CD4-positive, alpha-beta T cell treated with Interferon gamma for 1 hour (primary cell): ENCODE measurements around the gene SRD5A2.
"Not testable (repeated sequence)": the region's sequence is repeated elsewhere in the genome, so short reads cannot be mapped to it uniquely, and the experiment has no call there.

Source experiments
- DNase-seq: peaks from one replicate; pipeline ENCODE4 v3.0.0-alpha.2; 2020

The SRD5A2 gene

GRCh38 chr2:31531101-31531500 lies 49.6 kb downstream of the SRD5A2 start:
- no peak for DNase-seq

DNA sequence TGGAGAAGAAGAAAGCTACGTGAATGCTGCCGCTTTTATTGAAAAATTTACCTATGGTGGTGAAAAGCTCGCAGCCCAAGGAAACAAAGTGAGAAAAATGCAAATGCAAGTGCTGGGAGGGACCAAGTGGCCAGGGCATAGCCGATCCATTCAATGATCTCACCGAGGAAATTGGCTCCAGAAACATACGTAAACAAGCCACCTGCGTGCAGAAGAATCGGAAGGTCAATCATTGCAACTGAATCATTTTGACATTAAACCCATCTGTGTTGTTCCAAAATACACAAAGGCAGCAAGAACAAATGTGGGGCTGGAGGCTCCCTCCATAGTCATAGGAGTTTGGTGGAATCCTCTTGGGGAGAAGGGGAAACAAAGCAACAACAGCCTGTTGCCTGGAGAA lies 51.5 kb downstream of the SRD5A2 start:
- DNase-seq = no peak

GRCh38 chr2:31528823-31529222 lies 51.9 kb downstream of the SRD5A2 start:
- DNase-seq = no peak

DNA sequence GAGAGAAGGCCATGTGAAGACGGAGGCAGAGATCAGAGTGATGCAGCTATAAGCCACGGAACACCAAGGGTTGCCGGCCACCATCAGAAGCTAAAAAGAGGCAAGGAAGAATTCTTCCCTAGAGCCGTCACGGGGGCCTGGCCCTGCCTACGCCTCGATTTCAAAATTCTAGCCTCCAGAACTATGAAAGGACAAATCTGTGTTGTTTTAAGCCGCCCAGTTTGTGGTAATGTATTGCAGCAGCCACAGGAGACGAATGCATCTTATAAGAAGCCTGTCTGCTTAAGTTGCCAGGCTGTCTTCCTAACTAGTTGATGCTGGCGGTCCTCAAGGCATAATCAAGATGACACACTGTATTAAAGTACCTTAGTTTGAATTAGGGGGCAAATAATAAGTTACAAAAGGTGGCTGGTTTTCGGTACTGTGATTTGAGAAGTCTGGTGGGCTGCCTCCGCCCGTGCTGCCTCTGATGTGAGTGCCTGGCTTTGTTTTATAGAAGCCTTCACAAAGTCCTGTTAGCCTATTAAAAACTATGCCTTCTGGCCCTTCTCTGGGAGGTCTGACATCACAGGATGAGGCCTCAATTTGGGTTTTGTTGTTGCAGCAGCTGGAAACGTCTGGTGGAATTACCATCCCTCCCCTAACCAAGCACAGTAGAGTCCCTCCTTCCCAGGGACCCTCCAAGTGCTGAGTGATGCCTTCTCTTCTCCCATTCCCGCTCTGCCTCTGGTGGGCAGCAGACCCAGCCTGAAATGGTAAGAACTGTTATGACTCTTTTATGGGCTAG lies 53.6 kb downstream of the SRD5A2 start:
- no peak for DNase-seq

DNA sequence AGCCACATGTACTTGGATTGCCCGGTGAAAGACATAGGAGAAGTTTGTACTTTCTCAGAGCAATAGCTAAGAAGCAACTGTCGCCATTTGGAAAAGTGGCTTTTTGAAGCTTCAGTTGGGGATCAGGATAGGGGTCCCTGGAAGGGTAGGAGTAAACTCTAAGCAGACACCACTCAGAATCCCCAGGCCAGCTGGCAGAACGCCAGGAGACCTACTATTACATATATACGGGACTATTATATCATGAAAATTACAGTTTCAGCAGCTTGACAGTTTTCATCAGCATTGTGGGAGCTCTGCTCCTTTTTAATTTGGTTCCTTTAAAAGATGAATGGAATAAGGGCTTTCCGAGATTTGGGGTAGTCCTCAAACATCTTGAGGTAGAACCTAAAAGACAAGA lies 54.9 kb downstream of the SRD5A2 start:
- DNase-seq = no peak

GRCh38 chr2:31524592-31524991 lies 56.1 kb downstream of the SRD5A2 start:
- DNase-seq = no peak

DNA sequence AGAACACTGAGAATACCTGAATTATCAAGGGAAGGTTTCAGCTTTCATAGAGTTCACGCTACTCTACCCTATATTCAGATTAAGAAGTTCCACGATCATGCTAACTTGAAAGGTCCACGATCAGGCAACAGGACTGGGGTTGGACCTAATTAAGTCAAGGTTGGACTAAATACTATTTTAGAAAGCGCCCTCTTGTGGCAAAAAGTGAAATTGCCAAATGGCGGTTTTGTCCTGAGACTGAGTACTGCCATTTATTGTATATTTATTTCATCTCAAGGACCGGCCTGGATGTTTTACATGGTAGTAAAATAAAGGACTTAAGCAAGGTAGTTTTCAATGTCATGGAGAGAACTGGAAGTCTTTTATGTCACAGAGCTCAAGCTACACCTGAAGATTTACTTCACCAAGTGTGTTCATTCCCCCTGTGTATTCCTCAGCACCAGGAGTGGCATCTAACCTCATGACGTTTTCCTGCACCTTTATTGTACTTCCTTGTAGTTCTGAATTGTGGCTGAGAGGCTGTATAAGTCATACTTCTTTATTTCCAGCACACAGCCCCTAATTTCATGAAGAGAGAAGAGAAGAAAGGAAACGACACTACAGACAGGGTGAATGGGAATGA lies 56.8 kb downstream of the SRD5A2 start:
- no peak for DNase-seq

GRCh38 chr2:31522786-31523185 lies 58.0 kb downstream of the SRD5A2 start:
- no peak for DNase-seq

- no peak for DNase-seq
Measured at GRCh38 chr2:31517442-31518203, 63.1 kb downstream of the SRD5A2 start.

DNA sequence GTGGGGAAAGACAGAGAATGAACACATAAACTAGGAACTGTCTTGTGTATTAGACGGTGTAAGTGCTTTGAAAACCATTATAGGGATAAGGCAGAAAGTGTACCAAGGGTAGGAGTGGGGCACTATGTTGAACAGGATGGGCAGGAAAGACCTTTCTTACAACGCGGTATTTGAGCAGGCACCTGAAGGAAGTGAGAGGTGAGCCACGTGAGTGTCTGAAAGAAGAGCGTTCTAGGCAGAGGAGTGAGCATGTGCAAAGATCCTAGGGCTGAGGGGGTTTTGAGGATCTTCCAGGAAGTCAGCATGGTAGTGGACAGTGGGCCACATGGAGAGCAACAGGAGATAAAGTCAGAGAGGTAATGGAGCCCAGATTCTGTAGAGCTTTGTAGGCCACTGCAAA lies 65.2 kb downstream of the SRD5A2 start:
- DNase-seq = no peak

GRCh38 chr2:31513553-31513952 lies 67.2 kb downstream of the SRD5A2 start:
- no peak for DNase-seq

- DNase-seq = no peak
Measured at GRCh38 chr2:31511376-31511775, 69.4 kb downstream of the SRD5A2 start.

DNA sequence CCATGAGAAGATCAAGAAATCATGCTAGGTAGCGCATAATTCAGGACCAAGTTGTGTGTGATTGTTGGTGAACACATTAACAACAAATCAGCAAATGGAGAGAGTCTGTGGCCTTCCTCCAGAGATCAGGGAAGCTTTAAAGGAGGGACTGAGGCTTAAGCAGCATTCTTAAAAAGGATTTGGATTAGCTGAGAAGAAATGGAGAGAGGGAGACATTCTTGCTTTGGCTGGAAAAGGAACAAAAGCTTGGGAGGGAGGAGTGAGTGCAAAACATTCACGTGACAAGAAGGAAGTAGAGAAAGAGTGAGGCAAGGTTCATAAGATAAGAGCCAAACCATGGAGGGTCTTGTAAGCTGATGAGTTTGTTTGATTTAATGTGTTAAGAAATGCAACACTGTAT lies 75.6 kb downstream of the SRD5A2 start:
- no peak for DNase-seq

GRCh38 chr2:31504311-31504710 lies 76.4 kb downstream of the SRD5A2 start:
- no peak for DNase-seq

DNA sequence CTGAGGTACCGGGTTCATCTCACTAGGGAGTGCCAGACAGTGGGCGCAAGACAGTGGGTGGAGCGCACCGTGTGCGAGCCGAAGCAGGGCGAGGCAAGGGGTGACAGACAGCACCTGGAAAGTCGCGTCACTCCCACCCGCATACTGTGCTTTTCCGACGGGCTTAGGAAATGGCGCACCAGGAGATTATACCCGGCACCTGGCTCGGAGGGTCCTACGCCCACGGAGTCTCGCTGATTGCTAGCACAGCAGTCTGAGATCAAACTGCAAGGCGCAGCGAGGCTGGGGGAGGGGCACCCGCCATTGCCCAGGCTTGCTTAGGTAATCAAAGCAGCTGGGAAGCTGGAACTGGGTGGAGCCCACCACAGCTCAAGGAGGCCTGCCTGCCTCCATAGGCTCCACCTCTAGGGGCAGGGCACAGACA lies 84.3 kb downstream of the SRD5A2 start:
- not testable (repeated sequence) for DNase-seq

- DNase-seq = not testable (repeated sequence)
Measured at GRCh38 chr2:31489339-31489738, 91.4 kb downstream of the SRD5A2 start.

GRCh38 chr2:31483246-31483645 lies 97.5 kb downstream of the SRD5A2 start:
- DNase-seq = no peak

- DNase-seq = no peak
Measured at GRCh38 chr2:31476511-31477180, 104.1 kb downstream of the SRD5A2 start.

GRCh38 chr2:31475692-31476091 lies 105.0 kb downstream of the SRD5A2 start:
- DNase-seq = no peak

GRCh38 chr2:31474296-31474695 lies 106.4 kb downstream of the SRD5A2 start:
- no peak for DNase-seq
